Measurements from ENCODE around the gene EVX2. TPM values are rescaled to one million over a fixed set of nuclear protein-coding genes. Genes with fewer than 3 reads are reported as not detected.

Gene EVX2
- total RNA-seq, 1 donor from 2014 or later = not detected

GRCh38 chr2:176066645-176067588 is 16.8 kb downstream of the EVX2 start:
- Mint-ChIP-seq H3K4me1 (ENCODE audit: unreplicated experiment) (no peaks in the 10 kb centered on the region), H3K9me3 (ENCODE audit: unreplicated experiment) (no peaks in the 10 kb centered on the region), H3K36me3 (ENCODE audit: unreplicated experiment) (no peaks in the 10 kb centered on the region), H3K27me3 (ENCODE audit: unreplicated experiment) (peaks cover 19% of the 10 kb centered on the region), H3K4me3 (ENCODE audit: unreplicated experiment) (no peak overlapping the region), H3K27ac (ENCODE audit: unreplicated experiment) (no peak overlapping the region)
- DNase-seq (ENCODE audit: extremely low spot score, unreplicated experiment) = no peak
- no peak for TF ChIP-seq CTCF (IDR thresholded peaks at IDR 0.05)

- Mint-ChIP-seq H3K9me3 (ENCODE audit: unreplicated experiment) (no peaks in the 10 kb centered on the region), H3K27ac (ENCODE audit: unreplicated experiment) (no peak overlapping the region), H3K4me3 (ENCODE audit: unreplicated experiment) (no peak overlapping the region), H3K4me1 (ENCODE audit: unreplicated experiment) (no peaks in the 10 kb centered on the region), H3K36me3 (ENCODE audit: unreplicated experiment) (no peaks in the 10 kb centered on the region), H3K27me3 (ENCODE audit: unreplicated experiment) (peaks cover 21% of the 10 kb centered on the region)
- no peak for TF ChIP-seq CTCF (IDR thresholded peaks at IDR 0.05)
- no peak for DNase-seq (ENCODE audit: extremely low spot score, unreplicated experiment)
Observed at GRCh38 chr2:176063958-176064357, 19.8 kb downstream of the EVX2 start.

GRCh38 chr2:176056406-176056805 is 27.4 kb downstream of the EVX2 start:
- Mint-ChIP-seq H3K27me3 (ENCODE audit: unreplicated experiment) (no peaks in the 10 kb centered on the region), H3K9me3 (ENCODE audit: unreplicated experiment) (no peaks in the 10 kb centered on the region)

GRCh38 chr2:176039375-176039774 is 44.4 kb downstream of the EVX2 start:
- H3K4me1 Mint-ChIP-seq (ENCODE audit: unreplicated experiment) = no peaks in the 10 kb centered on the region

More at GRCh38 chr2:176056406-176056805, 27.4 kb downstream of the EVX2 start:
- TF ChIP-seq CTCF (IDR thresholded peaks at IDR 0.05) = no peak
- DNase-seq (ENCODE audit: extremely low spot score, unreplicated experiment) = no peak
- Mint-ChIP-seq H3K4me3 (ENCODE audit: unreplicated experiment) (no peak overlapping the region), H3K4me1 (ENCODE audit: unreplicated experiment) (no peaks in the 10 kb centered on the region), H3K36me3 (ENCODE audit: unreplicated experiment) (no peaks in the 10 kb centered on the region), H3K27ac (ENCODE audit: unreplicated experiment) (no peak overlapping the region)

More at GRCh38 chr2:176039375-176039774, 44.4 kb downstream of the EVX2 start:
- no peak overlapping the region for H3K27ac Mint-ChIP-seq (ENCODE audit: unreplicated experiment)
- no peak overlapping the region for H3K4me3 Mint-ChIP-seq (ENCODE audit: unreplicated experiment)
- no peak for DNase-seq (ENCODE audit: extremely low spot score, unreplicated experiment)
- no peak for TF ChIP-seq CTCF (IDR thresholded peaks at IDR 0.05)
- H3K36me3 Mint-ChIP-seq (ENCODE audit: unreplicated experiment) = no peaks in the 10 kb centered on the region
- H3K27me3 Mint-ChIP-seq (ENCODE audit: unreplicated experiment) = peaks cover 20% of the 10 kb centered on the region
- no peaks in the 10 kb centered on the region for H3K9me3 Mint-ChIP-seq (ENCODE audit: unreplicated experiment)

Measured in osteocyte (in vitro differentiated cells).